Tibial nerve (tissue), 3 donors: Measurements from ENCODE around the gene TRAPPC5.

Experiments
- POLR2A ChIP-seq, 2 donors: fragments of 450-650 bp; IDR thresholded peaks; one replicate each; pipeline ENCODE4 v1.6.1; 2017; ENCODE audit warnings: antibody characterized with exemption in 2 of 2, mild to moderate bottlenecking in 2 of 2, moderate library complexity in 2 of 2
- TF ChIP-seq, protein P1 (sequence below), 5 experiments: fragments of 200-600 bp in 3 of 5; fragments of 450-650 bp in 2 of 5; sonication (generic) in 3 of 5; IDR thresholded peaks; one replicate each; pipeline ENCODE4 v1.5.1; 2016 to 2019; ENCODE audit warnings: antibody characterized with exemption in 5 of 5, mild to moderate bottlenecking in 3 of 5, moderate library complexity in 2 of 5

DNA sequence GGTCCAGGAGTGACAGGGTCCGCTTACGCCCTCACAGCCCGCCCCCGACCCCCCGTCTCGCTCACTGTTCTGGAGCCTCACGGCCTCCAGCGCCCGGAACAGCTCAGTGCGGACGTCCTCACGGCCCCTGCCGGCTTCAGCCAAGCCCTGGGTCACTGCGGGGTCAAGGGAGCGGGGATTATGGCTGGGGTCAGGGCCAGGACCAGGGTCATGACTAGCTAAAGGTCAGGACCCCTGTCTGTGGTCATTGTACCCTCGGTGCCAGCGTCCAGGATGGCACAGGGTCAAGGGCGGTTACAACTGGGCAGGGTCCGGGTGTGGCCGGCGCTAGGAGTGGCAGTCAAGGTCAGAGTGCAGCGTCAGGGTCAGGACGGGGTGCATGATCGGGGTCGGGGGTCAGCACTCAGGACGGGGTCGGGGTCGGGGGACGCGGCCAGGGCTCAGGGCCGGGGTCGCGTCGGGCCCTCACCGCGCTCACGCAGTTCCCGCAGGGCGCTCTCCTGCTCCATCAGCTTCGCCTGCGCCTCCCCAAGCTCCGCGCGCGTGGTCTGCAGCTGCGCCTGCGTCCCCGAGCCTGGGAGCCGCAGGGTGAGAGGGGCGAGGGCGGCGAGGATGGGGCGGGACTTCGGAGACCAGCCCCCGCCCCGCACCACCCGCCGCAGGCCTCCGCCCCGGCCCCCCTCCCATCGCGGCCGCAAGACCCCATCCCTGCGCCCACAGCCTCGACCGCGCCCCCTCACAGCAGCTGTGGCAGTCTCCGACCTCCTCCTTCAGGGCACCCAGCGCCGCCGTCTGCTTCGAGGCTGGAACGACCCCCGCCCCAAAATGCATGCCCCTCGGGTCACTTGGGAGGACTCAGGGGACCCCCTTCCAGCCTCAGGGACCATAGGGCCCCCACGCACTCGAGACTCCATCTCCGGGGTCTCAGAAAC, 49.9 kb downstream of the TRAPPC5 start:
- no peak for TF ChIP-seq POLR2A (IDR thresholded peaks at IDR 0.05)
- TF ChIP-seq, protein P1, sequence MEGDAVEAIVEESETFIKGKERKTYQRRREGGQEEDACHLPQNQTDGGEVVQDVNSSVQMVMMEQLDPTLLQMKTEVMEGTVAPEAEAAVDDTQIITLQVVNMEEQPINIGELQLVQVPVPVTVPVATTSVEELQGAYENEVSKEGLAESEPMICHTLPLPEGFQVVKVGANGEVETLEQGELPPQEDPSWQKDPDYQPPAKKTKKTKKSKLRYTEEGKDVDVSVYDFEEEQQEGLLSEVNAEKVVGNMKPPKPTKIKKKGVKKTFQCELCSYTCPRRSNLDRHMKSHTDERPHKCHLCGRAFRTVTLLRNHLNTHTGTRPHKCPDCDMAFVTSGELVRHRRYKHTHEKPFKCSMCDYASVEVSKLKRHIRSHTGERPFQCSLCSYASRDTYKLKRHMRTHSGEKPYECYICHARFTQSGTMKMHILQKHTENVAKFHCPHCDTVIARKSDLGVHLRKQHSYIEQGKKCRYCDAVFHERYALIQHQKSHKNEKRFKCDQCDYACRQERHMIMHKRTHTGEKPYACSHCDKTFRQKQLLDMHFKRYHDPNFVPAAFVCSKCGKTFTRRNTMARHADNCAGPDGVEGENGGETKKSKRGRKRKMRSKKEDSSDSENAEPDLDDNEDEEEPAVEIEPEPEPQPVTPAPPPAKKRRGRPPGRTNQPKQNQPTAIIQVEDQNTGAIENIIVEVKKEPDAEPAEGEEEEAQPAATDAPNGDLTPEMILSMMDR (IDR thresholded peaks at IDR 0.05) = no peak
